SK-N-MC (cell line): Measurements from ENCODE around the gene SYT2.

ENCODE experiments used
- EZH2 ChIP-seq: fragments of 200-600 bp; sonication (generic); IDR thresholded peaks from one replicate; pipeline ENCODE4 v1.6.1; 2017; ENCODE audit warnings: antibody characterized with exemption
- POLR2AphosphoS5 ChIP-seq: IDR thresholded peaks from 2 replicates; pipeline ENCODE4 v1.6.1; 2012; ENCODE audit warnings: mild to moderate bottlenecking, low read depth, low read length, borderline replicate concordance

GRCh38 chr1:202685641-202686040 lies 24.6 kb downstream of the SYT2 start:
- no peak for TF ChIP-seq EZH2
- TF ChIP-seq POLR2AphosphoS5, result no peak
